HG03175 (cell line): ENCODE results near the gene MOXD1.
"Not testable (repeated sequence)": the region's sequence is repeated elsewhere in the genome, so short reads cannot be mapped to it uniquely, and the experiment has no call there.

ENCODE experiments used
- ATAC-seq: cut with Tn5 transposase; IDR thresholded peaks from one replicate; pipeline ENCODE4 v1.9.1; 2021; ENCODE audit warnings: mild to moderate bottlenecking, moderate library complexity; ENCODE audit not compliant: unreplicated experiment

MOXD1 gene

GRCh38 chr6:132357120-132357519 is 44.2 kb downstream of the MOXD1 start:
- ATAC-seq: no peak

GRCh38 chr6:132354517-132355167 is 46.6 kb downstream of the MOXD1 start:
- peak; percentile 65 for ATAC-seq

- ATAC-seq: not testable (repeated sequence)
Measured at GRCh38 chr6:132351986-132352385, 49.3 kb downstream of the MOXD1 start.

- no peak for ATAC-seq
Measured at GRCh38 chr6:132348231-132348630, 53.0 kb downstream of the MOXD1 start.

- ATAC-seq: no peak
Measured at GRCh38 chr6:132344811-132345210, 56.5 kb downstream of the MOXD1 start.

- no peak for ATAC-seq
Measured at GRCh38 chr6:132341646-132342045, 59.6 kb downstream of the MOXD1 start.

GRCh38 chr6:132334521-132334885 is 66.8 kb downstream of the MOXD1 start:
- ATAC-seq: no peak

- no peak for ATAC-seq
Measured at GRCh38 chr6:132333639-132334520, 67.4 kb downstream of the MOXD1 start.

- no peak for ATAC-seq
Measured at GRCh38 chr6:132330759-132331158, 70.5 kb downstream of the MOXD1 start.

- ATAC-seq: no peak
Measured at GRCh38 chr6:132322398-132322797, 78.9 kb downstream of the MOXD1 start.

GRCh38 chr6:132320007-132320406 is 81.3 kb downstream of the MOXD1 start:
- no peak for ATAC-seq

GRCh38 chr6:132316970-132317369 is 84.3 kb downstream of the MOXD1 start:
- ATAC-seq: no peak

- ATAC-seq: peak; percentile 98
Measured at GRCh38 chr6:132314432-132314831, 86.8 kb downstream of the MOXD1 start.

- ATAC-seq: no peak
Measured at GRCh38 chr6:132310921-132311320, 90.4 kb downstream of the MOXD1 start.

- not testable (repeated sequence) for ATAC-seq
Measured at GRCh38 chr6:132310151-132310550, 91.1 kb downstream of the MOXD1 start.

GRCh38 chr6:132304891-132305305 is 96.4 kb downstream of the MOXD1 start:
- no peak for ATAC-seq

- peak; percentile 93 for ATAC-seq
Measured at GRCh38 chr6:132300323-132300949, 100.8 kb downstream of the MOXD1 start.

- peak; percentile 52 for ATAC-seq
Measured at GRCh38 chr6:132298344-132298949, 102.8 kb downstream of the MOXD1 start.

- no peak for ATAC-seq
Measured at GRCh38 chr6:132289756-132290155, 111.5 kb downstream of the MOXD1 start.

GRCh38 chr6:132287101-132287500 is 114.2 kb downstream of the MOXD1 start:
- ATAC-seq: no peak

GRCh38 chr6:132286298-132287019 is 114.8 kb downstream of the MOXD1 start:
- peak; percentile 57 for ATAC-seq
